ES-I3 (cell line): ENCODE results near the gene AACS.

ENCODE experiments used
- H3K36me3 ChIP-seq: 2 replicates; pipeline ENCODE4 v1.6.1; 2013; ENCODE audit warnings: mild to moderate bottlenecking, low read length, control low read depth, moderate library complexity; ENCODE audit not compliant: insufficient read depth
- H3K4me1 ChIP-seq: 2 replicates; pipeline ENCODE4 v1.6.1; 2013; ENCODE audit warnings: mild to moderate bottlenecking, control low read depth, low read length; ENCODE audit not compliant: insufficient read depth
- H3K9ac ChIP-seq: 2 replicates; pipeline ENCODE4 v1.6.1; 2013; ENCODE audit warnings: low read depth, mild to moderate bottlenecking, low read length, moderate library complexity
- H3K9me3 ChIP-seq: 2 replicates; pipeline ENCODE4 v1.6.1; 2013; ENCODE audit warnings: mild to moderate bottlenecking, low read length, moderate library complexity; ENCODE audit not compliant: control insufficient read depth, insufficient read depth

Gene AACS

DNA sequence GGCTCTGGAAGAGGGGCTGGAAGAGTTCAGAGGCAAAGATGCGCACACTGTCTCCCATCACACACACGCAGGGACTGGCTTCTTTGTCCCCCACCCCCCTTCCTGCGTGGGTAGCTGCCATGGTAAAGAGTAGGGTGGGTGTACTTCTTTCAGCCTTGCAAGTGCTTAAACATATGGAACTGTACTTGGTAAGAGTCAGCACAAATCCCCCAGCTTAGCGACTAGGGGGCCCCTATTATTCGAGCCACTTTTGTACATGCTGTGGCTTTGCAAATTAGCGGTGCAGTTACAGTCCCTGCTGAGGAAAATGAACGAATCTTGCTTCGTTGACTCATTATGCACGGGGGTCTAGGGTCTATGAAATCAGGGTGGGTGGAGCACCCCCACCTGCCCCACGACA lies 123.8 kb downstream of the AACS start:
- Histone ChIP-seq H3K36me3 (no peaks in the 10 kb centered on the region), H3K9me3 (no peaks in the 10 kb centered on the region), H3K9ac (peak overlapping the region; percentile 11; the same call in 1 of the 2 replicates), H3K4me1 (peaks cover 41% of the 10 kb centered on the region)

DNA sequence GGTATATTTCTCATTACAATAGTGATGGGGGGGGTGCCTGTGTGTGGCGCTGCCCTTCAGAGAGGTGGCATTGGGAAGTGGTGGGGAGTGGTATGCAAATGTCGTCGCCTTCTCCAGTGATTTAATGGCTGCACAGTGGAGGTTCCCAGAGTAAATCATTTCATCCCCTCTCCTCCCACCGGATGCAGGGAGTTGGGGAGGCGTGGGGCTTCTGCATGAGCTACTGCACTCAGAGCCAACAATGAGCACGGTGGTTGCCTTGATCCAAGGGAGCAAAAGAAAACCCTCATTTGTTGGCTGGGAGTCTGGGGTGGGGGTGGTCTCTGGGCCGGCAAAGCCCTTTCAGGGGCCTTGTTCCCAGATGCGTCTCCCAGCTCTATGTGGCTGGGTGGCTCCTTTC lies 124.3 kb downstream of the AACS start:
- Histone ChIP-seq H3K36me3 (no peaks in the 10 kb centered on the region), H3K4me1 (peaks cover 36% of the 10 kb centered on the region), H3K9ac (0 out of 2 replicates have a peak overlapping the region, but pooled peaks have one; percentile 11), H3K9me3 (no peaks in the 10 kb centered on the region)

DNA sequence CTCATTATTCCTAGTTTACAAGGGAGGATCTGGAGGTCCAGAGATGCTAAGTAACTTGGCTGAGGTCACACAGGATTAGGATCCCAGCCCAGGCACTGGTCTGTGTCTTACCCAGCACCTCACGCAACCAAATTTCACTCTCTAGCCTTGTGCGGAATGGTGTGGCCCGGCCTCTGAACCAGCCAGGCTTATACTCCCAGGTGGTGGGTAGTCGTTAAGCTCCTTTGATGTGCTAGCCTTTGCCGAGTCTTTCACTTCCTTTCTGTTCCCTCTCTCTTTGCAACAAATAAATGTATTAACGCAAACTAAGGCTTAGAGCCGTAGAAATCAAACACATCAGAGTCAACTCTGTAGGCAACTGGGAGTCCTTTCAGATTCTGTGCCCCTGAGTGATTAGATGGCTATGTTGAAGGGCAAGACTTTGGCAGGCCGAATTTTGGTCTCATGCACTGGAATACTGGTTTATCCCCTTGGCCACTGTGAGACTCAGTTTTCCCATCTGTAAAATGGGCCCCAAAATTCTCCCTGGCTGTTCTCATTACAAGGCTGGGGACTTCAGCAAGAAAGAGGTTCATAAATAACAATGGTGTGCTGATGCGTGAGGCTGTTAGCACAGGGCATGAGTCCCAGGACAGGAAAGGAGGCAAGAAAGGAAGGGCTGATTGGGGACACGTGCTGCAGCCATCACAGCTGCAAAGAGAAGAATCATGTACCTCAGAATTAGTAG lies 126.3 kb downstream of the AACS start:
- H3K9ac ChIP-seq = no peak overlapping the region
- no peaks in the 10 kb centered on the region for H3K36me3 ChIP-seq
- no peaks in the 10 kb centered on the region for H3K9me3 ChIP-seq
- peaks cover 31% of the 10 kb centered on the region for H3K4me1 ChIP-seq

DNA sequence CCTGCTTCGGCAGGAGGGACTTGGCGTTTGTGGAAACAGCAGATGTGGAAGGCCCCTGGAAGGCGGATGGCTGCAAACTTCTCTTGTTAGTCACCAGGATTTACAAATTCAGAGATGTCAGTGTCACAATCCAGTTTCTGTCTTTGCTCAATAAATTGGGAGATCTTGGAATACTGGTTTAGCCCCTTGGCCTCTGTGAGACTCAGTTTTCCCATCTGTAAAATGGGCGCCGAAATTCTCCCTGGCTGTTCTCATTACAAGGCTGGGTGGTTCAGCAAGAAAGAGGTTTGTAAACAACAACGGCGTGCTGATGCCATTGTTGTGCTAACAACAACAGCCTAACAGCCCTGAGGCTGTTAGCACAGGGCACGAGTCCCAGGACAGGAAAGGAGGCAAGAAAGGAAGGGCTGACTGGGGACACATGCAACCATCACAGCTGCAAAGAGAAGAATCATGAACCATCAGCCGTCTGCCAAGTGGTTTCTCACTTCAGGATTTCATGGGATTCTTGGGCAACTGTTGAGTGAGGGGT lies 127.5 kb downstream of the AACS start:
- H3K4me1 ChIP-seq = peaks cover 31% of the 10 kb centered on the region
- H3K36me3 ChIP-seq = no peaks in the 10 kb centered on the region
- no peak overlapping the region for H3K9ac ChIP-seq
- H3K9me3 ChIP-seq = no peaks in the 10 kb centered on the region
